ENCODE results near the gene CCT6A. TPM values are rescaled to one million over a fixed set of nuclear protein-coding genes. Genes with fewer than 3 reads are reported as not detected.
A peak's percentile ranks its signal among the peaks of the same experiment; 100 is the strongest.
"Not testable (repeated sequence)": the region's sequence is repeated elsewhere in the genome, so short reads cannot be mapped to it uniquely, and the experiment has no call there.

CCT6A gene, protein sequence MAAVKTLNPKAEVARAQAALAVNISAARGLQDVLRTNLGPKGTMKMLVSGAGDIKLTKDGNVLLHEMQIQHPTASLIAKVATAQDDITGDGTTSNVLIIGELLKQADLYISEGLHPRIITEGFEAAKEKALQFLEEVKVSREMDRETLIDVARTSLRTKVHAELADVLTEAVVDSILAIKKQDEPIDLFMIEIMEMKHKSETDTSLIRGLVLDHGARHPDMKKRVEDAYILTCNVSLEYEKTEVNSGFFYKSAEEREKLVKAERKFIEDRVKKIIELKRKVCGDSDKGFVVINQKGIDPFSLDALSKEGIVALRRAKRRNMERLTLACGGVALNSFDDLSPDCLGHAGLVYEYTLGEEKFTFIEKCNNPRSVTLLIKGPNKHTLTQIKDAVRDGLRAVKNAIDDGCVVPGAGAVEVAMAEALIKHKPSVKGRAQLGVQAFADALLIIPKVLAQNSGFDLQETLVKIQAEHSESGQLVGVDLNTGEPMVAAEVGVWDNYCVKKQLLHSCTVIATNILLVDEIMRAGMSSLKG
- 67.6 TPM for total RNA-seq
- long read RNA-seq, transcript CCT6A-201 (14 exons, 2,719 nt), result major isoform, 200 of 209 reads
- long read RNA-seq, partial matches to known transcripts, result 4 of 209 reads
- long read RNA-seq, other reads (novel, unspliced or antisense), result 5 of 209 reads

DNA sequence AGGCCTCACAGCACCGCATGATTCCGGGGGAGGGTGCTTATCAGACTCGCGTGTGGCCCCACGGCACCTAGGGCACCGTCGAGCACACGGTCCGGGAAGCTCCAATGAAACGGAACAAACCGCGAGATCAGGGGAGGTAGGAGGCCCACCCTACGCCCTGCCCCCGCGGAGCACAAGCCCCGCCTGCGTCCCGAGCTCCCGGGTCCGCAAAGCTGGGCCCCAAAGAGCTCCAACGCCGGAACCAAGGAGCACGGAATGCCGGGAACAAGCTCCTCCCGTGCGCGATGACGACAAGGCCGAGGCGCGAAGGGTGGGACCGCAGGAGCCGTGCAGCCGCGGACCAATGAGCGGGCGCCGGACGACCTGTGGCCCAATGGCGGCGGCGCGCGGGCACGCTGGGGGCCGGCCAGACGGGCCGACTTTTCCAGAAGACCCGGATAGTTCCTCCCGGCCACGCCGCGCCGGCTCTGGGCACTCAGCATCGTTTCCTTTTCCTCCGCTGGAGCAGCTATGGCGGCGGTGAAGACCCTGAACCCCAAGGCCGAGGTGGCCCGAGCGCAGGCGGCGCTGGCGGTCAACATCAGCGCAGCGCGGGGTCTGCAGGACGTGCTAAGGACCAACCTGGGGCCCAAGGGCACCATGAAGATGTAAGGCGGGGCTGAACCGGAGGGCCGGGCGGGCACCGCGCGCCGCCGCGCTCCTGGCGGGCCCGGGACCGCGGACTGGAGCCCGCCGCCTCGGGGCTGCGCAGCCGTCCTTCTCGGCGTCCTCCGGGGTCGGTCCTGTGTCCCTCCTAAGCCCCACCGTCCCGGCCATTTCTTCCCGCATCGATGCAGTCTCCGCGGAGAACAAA lies at the start of gene CCT6A, which contains the start of gene PSPH:
Gene CCT6A (plus strand): TSS at position 427 of the 853 bp plus-strand sequence. CDS start 84 bp downstream, at position 511.
Gene PSPH (minus strand): TSS at position 106 of the 853 bp plus-strand sequence. CDS start 30,232 bp downstream, outside the sequence.
- peak within 1 kb of the TSS; percentile 90 for H3K4me3 ChIP-seq
- H3K4me1 ChIP-seq, result peaks cover 61% of the 10 kb centered on the region
- TF ChIP-seq, protein P1, sequence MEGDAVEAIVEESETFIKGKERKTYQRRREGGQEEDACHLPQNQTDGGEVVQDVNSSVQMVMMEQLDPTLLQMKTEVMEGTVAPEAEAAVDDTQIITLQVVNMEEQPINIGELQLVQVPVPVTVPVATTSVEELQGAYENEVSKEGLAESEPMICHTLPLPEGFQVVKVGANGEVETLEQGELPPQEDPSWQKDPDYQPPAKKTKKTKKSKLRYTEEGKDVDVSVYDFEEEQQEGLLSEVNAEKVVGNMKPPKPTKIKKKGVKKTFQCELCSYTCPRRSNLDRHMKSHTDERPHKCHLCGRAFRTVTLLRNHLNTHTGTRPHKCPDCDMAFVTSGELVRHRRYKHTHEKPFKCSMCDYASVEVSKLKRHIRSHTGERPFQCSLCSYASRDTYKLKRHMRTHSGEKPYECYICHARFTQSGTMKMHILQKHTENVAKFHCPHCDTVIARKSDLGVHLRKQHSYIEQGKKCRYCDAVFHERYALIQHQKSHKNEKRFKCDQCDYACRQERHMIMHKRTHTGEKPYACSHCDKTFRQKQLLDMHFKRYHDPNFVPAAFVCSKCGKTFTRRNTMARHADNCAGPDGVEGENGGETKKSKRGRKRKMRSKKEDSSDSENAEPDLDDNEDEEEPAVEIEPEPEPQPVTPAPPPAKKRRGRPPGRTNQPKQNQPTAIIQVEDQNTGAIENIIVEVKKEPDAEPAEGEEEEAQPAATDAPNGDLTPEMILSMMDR (IDR thresholded peaks at IDR 0.05; ENCODE audit: borderline replicate concordance), result peak; percentile 7
- H3K27me3 ChIP-seq (ENCODE audit: low read depth), result no peaks in the 10 kb centered on the region
- intact Hi-C loops (cut with micrococcal nuclease), result no loop called here
- H3K27ac ChIP-seq (replicated peaks), result peak within 1 kb of the TSS; percentile 93
- peak; percentile 99 for DNase-seq
- H3K9me3 ChIP-seq (replicated peaks), result no peaks in the 10 kb centered on the region
- H3K36me3 ChIP-seq, result peaks cover 39% of the 10 kb centered on the region

DNA sequence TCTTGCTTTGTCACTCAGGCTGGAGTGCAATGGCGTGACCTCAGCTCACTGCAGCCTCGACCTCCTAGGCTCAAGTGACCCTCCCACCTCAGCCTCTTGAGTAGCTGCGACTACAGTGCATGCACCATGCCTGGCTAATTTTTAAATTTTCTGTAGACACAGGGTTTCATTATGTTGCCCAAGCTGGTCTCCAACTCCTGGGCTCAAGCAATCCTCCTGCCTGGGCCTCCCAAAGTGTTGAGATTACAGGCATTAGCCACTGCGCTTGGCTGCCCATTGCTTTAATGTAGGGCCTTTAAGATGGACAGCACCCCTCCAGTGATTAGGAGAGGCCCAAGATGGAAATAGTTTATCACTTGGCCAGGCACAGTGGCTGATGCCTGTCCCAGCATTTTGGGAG lies 47.8 kb upstream of the CCT6A start:
- Histone ChIP-seq H3K27ac (replicated peaks) (no peak overlapping the region), H3K4me3 (no peak overlapping the region), H3K4me1 (no peaks in the 10 kb centered on the region), H3K27me3 (ENCODE audit: low read depth) (no peaks in the 10 kb centered on the region), H3K9me3 (replicated peaks) (no peaks in the 10 kb centered on the region), H3K36me3 (peaks cover 19% of the 10 kb centered on the region)
- TF ChIP-seq, protein P1 (IDR thresholded peaks at IDR 0.05; ENCODE audit: borderline replicate concordance), result no peak
- DNase-seq, result no peak
- intact Hi-C loops (cut with micrococcal nuclease), result no loop called here

DNA sequence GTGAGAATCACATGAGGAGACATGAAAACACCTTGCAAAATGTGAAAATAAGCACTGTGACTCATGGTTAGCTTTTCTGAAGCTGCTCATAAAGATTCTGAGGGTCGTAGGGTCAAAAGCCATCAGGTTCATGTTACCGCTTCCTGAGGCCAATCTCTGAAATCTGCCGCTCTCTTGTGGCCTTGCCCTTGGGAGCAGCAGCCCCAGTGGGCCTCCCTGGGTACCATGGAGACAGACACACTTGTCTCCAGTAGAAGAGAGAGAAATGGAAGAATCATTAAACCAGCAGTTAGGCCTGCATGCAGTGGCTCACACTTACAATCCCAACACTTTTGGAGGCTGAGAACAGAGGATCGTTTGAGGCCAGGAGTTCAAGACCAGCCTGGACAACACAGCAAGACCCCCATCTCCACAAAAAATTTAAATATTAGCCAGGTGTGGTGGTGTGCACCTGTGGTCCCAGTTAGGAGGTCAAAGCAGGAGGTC lies 44.4 kb upstream of the CCT6A start:
- no peaks in the 10 kb centered on the region for H3K9me3 ChIP-seq (replicated peaks)
- H3K4me1 ChIP-seq, result peaks cover 7% of the 10 kb centered on the region
- no peaks in the 10 kb centered on the region for H3K27me3 ChIP-seq (ENCODE audit: low read depth)
- H3K4me3 ChIP-seq, result no peak overlapping the region
- TF ChIP-seq, protein P1 (IDR thresholded peaks at IDR 0.05; ENCODE audit: borderline replicate concordance), result no peak
- DNase-seq, result no peak
- no peak overlapping the region for H3K27ac ChIP-seq (replicated peaks)
- H3K36me3 ChIP-seq, result peaks cover 4% of the 10 kb centered on the region
- intact Hi-C loops (cut with micrococcal nuclease), result no loop called here

DNA sequence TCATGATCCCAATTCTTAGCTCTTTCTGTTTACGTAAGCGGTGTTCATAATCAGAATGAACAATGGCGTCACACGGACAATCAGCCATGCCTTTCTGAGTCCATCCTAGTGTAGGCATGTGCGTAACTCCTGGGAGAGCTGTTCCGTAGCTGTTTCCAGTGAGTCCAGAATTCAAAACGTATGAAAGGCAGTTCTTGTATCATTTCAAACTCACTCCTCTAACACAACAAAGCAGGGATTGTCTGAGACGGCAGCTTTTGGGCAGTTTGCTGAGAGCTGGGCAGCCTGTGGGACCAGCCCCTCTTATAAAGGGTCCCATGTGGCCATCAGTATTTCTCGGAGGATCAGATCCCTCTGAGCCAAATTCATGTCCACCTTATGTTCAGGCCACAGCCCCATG lies 43.7 kb upstream of the CCT6A start:
- H3K36me3 ChIP-seq, result peaks cover 4% of the 10 kb centered on the region
- no peak overlapping the region for H3K4me3 ChIP-seq
- H3K27me3 ChIP-seq (ENCODE audit: low read depth), result no peaks in the 10 kb centered on the region
- no peak overlapping the region for H3K27ac ChIP-seq (replicated peaks)
- intact Hi-C loops (cut with micrococcal nuclease), result no loop called here
- no peak for DNase-seq
- H3K4me1 ChIP-seq, result peaks cover 7% of the 10 kb centered on the region
- TF ChIP-seq, protein P1 (IDR thresholded peaks at IDR 0.05; ENCODE audit: borderline replicate concordance), result no peak
- no peaks in the 10 kb centered on the region for H3K9me3 ChIP-seq (replicated peaks)

DNA sequence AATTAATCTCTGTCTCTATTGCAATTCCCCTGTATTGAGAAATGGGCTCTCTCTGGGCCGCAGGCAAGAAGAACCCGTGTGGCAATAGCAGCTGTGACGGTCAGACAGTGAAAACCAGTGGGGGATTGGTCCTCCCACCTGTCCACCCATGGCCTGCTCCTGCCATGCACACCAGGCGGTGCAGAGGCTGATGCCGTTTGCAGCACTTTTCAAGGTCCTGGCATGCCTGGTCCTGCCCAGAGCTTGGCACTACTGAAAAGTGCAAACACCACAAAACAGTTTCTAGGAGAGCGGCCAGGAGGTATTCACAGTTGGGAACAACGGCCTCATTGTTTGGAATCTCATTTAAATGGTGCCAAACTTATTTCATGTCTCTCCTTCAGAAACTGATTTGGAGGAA lies 41.9 kb upstream of the CCT6A start:
- no peaks in the 10 kb centered on the region for H3K9me3 ChIP-seq (replicated peaks)
- no peaks in the 10 kb centered on the region for H3K27me3 ChIP-seq (ENCODE audit: low read depth)
- no peak for DNase-seq
- peaks cover 7% of the 10 kb centered on the region for H3K4me1 ChIP-seq
- peaks cover 19% of the 10 kb centered on the region for H3K36me3 ChIP-seq
- H3K27ac ChIP-seq (replicated peaks), result no peak overlapping the region
- TF ChIP-seq, protein P1 (IDR thresholded peaks at IDR 0.05; ENCODE audit: borderline replicate concordance), result no peak
- intact Hi-C loops (cut with micrococcal nuclease), result no loop called here
- H3K4me3 ChIP-seq, result no peak overlapping the region

DNA sequence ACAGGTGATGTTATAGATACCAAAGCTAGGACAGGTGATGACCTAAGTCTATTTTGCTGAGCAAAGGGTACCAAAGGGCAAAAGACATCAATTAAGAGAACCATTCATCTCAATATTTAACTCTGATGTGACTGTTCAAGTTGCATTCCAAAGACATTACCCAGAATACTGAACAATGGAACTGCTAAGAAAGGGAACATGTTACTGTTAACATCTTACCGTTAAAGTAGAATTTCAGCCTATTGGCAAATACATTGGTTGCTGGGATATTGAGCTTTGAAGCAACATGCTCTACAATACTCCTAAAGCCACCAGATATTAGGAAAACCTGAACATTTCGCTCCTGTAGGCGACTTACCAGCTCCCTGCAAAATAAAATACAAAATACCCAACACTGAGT lies 34.5 kb upstream of the CCT6A start:
- intact Hi-C loops (cut with micrococcal nuclease); H3K9me3 ChIP-seq (replicated peaks); H3K4me1 ChIP-seq; H3K4me3 ChIP-seq; DNase-seq; H3K27ac ChIP-seq (replicated peaks); H3K27me3 ChIP-seq (ENCODE audit: low read depth): not testable (repeated sequence)
- peaks cover 44% of the 10 kb centered on the region for H3K36me3 ChIP-seq
